Heart left ventricle (tissue), 13 donors: ENCODE results near the gene CDK5.

Experiments
- POLR2A ChIP-seq, 2 donors: fragments of 450-650 bp; IDR thresholded peaks; one replicate each; pipeline ENCODE4 v1.6.1; 2017; ENCODE audit warnings: antibody characterized with exemption in 2 of 2, mild to moderate bottlenecking in 2 of 2, moderate library complexity in 2 of 2
- TF ChIP-seq, protein P1 (sequence below), 12 donors: fragments of 200-600 bp; sonication (generic) in 4 of 12; IDR thresholded peaks; one replicate each; pipeline versions ENCODE4 v1.5.0 to v1.8.0; 2018 to 2022; ENCODE audit warnings: antibody characterized with exemption in 12 of 12, mild to moderate bottlenecking in 5 of 12
- donor health status: ischemic (EF 13 %, LVEDD 7.1; RV severe dilation, severe dysfunction).
- donor health status: DM: no; HTN: yes; CAD: no.
- donor health status: DM: no; HTN: no; CAD: no.
- donor health status: ischemic (EF 25% LVEDD 6.9; RV normal size, moderate dysfunction).
- donor health status: ischemic (EF 25% LVEDD 5.7; RV mildly dilated, moderate dysfunction).
- donor health status: ischemic (EF 35%, LVEDD 5.7; RV mildly dilated, moderate dysfunction).
- donor health status: nonischemic (EF 11% LVEDD 7.7; RV severe dilation, severe dysfunction).
- donor health status: DM: yes; HTN: yes; CAD: no.
- donor health status: PGD.
- donor health status: ischemic (EF 29% LVEDD 5.4; RV normal size, mild dysfunction).
- donor health status: nonischemic (EF 23%, LVEDD 6.1; RV moderate dilation, normal function).

DNA sequence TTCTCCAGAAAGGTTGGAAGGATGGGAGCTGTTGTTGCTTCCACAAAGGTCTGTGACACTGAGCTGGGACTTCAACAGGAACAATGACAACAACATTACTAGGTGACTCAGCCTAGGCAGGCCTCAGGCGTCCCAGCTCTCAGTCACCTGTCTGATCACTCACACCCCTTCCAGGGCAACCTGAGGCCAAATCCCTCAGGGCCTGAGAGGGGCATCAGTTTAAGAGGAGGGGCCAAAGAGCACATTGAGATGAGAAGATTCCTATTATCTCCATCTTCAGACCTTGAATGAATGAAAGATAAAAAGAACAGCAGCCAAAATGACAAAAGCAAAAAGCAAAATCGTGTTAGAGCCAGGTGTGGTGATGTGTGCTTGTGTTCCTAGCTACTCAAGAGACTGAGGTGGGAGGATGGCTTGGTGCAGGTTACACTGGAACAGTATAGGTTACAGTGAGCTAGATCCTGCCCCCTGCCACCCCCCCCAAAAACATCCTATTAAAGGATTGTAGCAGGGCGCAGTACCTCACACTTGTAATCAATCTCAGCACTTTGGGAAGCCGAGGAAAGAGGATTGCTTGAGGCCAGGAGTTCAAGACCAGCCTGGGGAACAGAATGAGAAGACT lies 33.2 kb downstream of the CDK5 start, which contains the start of gene ATG9B:
- TF ChIP-seq, protein P1, sequence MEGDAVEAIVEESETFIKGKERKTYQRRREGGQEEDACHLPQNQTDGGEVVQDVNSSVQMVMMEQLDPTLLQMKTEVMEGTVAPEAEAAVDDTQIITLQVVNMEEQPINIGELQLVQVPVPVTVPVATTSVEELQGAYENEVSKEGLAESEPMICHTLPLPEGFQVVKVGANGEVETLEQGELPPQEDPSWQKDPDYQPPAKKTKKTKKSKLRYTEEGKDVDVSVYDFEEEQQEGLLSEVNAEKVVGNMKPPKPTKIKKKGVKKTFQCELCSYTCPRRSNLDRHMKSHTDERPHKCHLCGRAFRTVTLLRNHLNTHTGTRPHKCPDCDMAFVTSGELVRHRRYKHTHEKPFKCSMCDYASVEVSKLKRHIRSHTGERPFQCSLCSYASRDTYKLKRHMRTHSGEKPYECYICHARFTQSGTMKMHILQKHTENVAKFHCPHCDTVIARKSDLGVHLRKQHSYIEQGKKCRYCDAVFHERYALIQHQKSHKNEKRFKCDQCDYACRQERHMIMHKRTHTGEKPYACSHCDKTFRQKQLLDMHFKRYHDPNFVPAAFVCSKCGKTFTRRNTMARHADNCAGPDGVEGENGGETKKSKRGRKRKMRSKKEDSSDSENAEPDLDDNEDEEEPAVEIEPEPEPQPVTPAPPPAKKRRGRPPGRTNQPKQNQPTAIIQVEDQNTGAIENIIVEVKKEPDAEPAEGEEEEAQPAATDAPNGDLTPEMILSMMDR (IDR thresholded peaks at IDR 0.05), result no peak
- no peak for TF ChIP-seq POLR2A (IDR thresholded peaks at IDR 0.05)
